Activated T-cell treated with anti-CD3 and anti-CD28 coated beads, Interleukin-2, amount 50 U/mL, for 48 hours (primary cell): ENCODE data around the gene OR1E1.
"Not testable (repeated sequence)": the region's sequence is repeated elsewhere in the genome, so short reads cannot be mapped to it uniquely, and the experiment has no call there.

Source experiments
- DNase-seq, 2 experiments: peaks; one replicate each; pipeline ENCODE4 v3.0.0-alpha.2; 2020

The OR1E1 gene

DNA sequence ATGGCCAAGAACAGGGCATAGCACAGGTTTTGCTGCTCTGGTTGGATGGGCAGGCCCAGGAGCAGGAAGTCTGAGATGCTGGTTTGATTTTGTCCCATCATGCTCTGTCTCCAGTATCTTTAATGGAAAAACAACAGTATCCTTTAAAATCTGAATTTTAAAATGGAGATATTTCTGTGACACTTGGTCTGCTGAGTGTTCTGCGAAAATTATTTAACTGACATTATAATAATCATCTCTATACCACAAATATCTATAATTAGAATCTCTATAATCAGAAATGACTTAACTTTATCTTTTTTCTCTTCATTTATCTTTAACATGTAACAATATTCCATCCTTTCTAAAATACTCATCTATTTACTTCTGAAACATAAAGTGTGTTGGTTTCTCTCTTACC is at the start of gene OR1E1:
TSS of gene OR1E1 (minus strand) at position 101 of the 400 bp plus-strand sequence. CDS start at position 101, 0 bp downstream.
- DNase-seq, result no peak

GRCh38 chr17:3447625-3448024 is 49.4 kb upstream of the OR1E1 start:
- DNase-seq, result no peak

DNA sequence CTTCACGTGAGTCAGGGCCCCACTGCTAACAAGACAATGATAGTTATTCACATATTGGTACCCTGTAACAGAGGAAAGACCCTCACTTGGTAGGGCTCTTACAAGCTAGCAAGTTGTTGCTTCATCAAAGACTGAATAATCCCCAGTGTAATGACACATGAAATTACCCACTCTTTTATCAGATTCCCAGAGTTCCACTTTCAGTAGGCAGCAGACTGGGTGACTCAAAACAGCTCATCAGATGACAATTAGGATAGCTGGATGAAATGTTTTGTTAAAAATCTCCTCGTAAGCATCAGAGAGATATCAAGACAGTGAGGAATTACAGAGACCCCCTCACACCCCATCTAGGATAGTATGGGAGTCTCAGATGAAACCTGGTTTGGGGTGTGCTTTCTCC is 42.2 kb upstream of the OR1E1 start:
- DNase-seq, result no peak

DNA sequence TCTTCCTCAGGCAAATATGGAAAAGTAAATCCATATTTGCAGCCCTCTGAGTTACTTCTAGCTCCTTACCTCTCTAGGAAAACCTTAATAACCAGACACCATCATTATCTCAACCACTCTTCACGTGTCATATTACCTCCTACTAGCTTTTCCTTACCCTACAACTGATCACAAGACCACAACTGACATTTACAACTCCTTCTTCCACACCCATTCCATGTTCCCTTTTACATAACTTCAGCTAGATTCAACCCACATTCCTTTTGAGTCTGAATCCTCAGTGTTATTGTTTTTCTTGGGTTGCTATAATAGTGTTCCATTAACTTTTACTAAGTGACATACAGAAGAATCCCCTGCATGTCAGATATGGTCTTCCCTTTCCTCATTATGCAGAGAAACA is 40.2 kb upstream of the OR1E1 start:
- DNase-seq, result no peak

GRCh38 chr17:3433741-3434140 is 35.5 kb upstream of the OR1E1 start, which contains the start of gene OR1E2:
TSS of gene OR1E2 (minus strand) at chr17:3433841. CDS start at chr17:3433841, 0 bp downstream.
- DNase-seq, result no peak

GRCh38 chr17:3433215-3433614 is 35.0 kb upstream of the OR1E1 start:
- DNase-seq, result peak in 1 of 2 experiments; percentile 17

DNA sequence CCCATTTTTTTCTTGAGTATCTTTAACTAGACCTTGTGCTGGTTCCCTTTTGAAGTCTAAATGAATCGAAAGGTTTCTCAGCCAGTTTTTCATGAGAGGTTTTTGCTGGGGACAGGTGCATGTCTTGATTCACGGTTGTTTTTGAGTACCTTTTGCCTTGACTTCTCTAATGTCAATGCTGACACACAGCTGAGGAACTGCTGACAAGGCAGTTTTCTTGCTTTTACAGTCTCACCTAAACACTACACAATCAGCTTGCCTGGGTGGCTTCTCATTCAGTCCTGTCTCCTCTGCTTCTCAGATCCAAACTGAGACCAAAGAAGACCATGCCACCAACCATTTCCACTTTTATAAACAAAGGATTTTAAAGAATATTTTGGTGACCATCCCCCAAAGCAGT is 20.0 kb upstream of the OR1E1 start:
- no peak for DNase-seq

- no peak for DNase-seq
These were observed 17.4 kb upstream of the OR1E1 start for GRCh38 chr17:3415610-3416009.

DNA sequence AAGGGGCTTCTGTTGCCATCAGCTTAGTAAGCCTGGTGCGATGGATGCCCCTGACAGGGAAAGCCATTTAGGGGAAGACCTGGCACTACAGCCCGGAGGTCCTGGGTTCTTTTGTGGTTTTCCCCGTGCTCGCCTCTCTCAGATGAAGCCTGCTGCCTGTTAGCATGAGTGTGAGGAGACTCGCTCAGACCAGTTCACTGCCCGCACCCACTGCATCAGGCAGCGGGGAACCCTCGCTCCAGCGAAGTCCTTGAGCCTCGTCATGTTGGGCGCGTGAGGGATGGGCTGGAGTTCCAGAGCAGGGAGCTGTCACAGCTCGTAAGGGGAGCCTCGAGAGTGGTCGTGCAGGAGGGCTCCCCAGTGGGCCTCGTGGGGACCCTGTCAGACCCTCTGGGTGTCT is 14.0 kb upstream of the OR1E1 start:
- not testable (repeated sequence) for DNase-seq

- no peak for DNase-seq
These were observed 12.9 kb upstream of the OR1E1 start, which contains the start of gene OR3A3 for GRCh38 chr17:3411070-3411469. TSS of gene OR3A3 (plus strand) at chr17:3411370.

DNA sequence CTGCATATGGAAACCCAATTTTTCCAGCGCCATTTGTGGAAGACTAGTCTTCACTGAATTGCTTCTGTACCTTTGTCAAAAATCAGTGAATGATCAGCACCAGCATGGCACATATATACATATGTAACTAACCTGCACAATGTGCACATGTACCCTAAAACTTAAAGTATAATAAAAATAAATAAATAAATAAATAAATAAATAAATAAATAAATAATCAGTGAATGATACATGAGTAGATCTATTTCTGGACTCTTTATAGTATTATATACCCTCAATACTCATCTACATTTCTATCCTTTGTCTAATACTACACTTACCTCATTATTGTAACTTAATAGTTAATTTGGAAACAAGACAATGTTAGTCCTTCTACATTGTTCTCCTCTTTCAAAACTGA is 5.6 kb upstream of the OR1E1 start:
- not testable (repeated sequence) for DNase-seq

DNA sequence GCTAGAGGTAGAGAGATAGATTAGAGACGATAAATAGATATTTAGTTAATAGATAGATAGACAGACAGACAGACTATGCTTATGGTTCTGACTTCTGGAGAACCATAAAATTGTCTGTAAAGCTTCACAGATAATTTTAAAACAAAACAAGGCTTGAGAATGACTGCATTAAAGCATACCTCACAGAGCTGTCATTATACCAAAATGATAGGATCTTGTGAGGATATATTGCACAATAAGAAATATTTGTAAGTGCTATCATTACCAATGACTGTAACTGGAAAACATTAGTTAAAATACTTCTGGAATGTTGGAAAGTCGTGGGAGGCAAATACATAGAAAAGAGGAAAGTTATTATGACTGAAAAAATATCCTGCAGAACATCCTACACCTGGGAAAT is 3.6 kb upstream of the OR1E1 start:
- no peak for DNase-seq

- DNase-seq, result no peak
These were observed 1.8 kb upstream of the OR1E1 start for GRCh38 chr17:3400055-3400454.

DNA sequence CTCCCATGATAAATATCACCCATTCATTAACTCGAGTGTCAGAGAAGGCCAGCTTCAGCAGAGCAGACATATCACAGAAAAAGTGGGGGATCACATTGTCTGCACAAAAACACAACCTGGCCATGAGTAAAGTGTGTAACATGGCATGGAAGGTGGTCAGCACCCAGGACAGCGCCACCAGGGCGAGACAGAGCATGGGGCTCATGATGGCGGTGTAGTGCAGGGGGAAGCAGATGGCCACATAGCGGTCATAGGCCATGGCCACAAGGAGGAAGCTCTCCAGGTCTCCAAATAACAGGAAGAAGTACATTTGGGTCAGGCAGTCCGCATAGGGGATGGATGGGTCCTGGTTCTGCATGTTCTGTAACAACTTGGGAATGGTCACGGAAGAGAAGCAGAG is 409 bp downstream of the OR1E1 start:
- DNase-seq, result peak in 1 of 2 experiments; percentile 28

- no peak for DNase-seq
These were observed 8.4 kb downstream of the OR1E1 start for GRCh38 chr17:3389791-3390190.

DNA sequence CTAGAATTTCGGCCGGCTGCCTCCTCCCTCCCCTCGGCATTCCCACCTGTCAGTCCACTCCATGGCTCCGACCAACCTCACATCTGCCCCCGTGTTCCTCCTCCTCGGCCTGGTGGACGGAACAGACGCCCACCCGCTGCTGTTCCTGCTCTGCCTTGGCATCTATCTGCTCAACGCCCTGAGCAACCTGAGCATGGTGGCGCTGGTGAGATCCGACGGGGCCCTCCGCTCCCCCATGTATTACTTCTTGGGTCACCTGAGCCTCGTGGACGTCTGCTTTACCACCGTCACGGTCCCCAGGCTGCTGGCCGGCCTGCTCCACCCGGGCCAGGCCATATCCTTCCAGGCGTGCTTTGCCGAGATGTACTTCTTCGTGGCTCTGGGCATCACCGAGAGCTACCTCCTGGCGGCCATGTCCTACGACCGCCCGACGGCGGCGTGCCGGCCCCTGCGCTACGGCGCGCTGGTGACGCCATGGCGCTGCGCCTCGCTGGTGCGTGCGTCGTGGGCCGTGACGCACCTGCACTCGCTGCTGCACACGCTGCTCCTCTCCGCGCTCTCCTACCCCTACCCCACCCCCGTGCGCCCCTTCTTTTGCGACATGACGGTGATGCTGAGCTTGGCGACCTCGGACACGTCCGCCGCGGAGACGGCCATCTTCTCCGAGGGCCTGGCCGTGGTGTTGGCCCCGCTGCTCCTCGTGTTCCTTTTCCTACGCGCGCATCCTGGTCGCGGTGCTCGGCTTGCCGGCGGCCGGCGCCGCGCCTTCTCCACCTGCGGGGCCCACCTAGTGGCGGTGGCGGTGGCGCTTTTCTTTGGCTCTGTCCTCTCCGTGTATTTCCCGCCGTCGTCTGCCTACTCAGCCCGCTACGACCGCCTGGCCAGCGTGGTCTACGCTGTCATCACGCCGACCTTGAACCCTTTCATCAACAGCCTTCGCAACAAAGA is 12.1 kb downstream of the OR1E1 start, which contains the start of gene OR3A2:
TSS of gene OR3A2 (minus strand) at position 440 of the 948 bp plus-strand sequence.
- peak in 1 of 2 experiments; percentile 29 for DNase-seq

DNA sequence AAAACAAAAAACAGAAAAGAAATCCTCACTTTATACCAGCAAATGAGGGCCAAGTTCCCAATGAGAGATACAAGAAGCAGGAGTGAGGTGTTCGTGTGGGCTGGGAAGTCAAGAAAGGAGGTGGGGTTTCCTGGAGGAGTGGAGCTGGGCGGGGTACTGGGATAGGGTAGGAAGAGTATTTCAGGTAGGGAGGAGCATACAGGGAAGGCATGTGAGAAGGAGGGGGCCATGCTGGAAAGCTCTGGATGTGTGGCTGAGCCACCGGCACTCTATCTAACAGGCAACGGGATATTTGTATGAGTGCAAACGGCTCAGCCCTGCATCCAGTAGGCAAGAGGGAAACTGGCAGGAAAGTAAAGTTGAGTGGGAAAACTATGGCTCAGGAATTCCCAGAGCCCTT is 16.3 kb downstream of the OR1E1 start:
- no peak for DNase-seq

- no peak for DNase-seq
These were observed 19.9 kb downstream of the OR1E1 start for GRCh38 chr17:3378321-3378720.

DNA sequence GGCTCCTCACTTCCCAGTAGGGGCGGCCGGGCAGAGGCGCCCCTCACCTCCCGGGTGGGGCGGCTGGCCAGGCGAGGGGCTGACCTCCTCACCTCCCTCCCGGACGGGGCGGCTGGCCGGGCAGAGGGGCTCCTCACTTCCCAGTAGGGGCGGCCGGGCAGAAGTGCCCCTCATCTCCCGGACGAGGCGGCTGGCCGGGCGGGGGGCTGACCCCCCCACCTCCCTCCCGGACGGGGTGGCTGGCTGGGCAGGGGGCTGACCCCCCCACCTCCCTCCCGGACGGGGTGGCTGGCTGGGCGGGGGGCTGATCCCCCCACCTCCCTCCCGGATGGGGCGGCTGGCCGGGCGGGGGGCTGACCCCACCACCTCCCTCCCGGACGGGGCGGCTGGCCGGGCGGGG is 27.0 kb downstream of the OR1E1 start:
- not testable (repeated sequence) for DNase-seq
